Epithelial cell of esophagus (primary cell): ENCODE data around the gene ALDH7A1.

ENCODE experiments used
- DNase-seq: peaks from one replicate; pipeline ENCODE4 v3.0.0; 2010; ENCODE audit warnings: low read depth
- H3K4me3 ChIP-seq: 2 replicates; pipeline ENCODE4 v1.5.1; 2011; ENCODE audit warnings: mild to moderate bottlenecking, low read length, control low read depth
- CTCF ChIP-seq: IDR thresholded peaks from 2 replicates; pipeline ENCODE4 v1.5.1; 2011; ENCODE audit warnings: low read depth, mild to moderate bottlenecking, low read length, control low read depth, inconsistent platforms; ENCODE audit not compliant: insufficient read depth; ENCODE audit errors: missing control alignments

The ALDH7A1 gene

GRCh38 chr5:126595486-126596083 lies 566 bp upstream of the ALDH7A1 start:
- no peak for TF ChIP-seq CTCF
- DNase-seq, result no peak
- peak overlapping the region; percentile 88 for H3K4me3 ChIP-seq

GRCh38 chr5:126591549-126591948 lies 3.5 kb downstream of the ALDH7A1 start:
- TF ChIP-seq CTCF, result no peak
- no peak for DNase-seq
- no peak overlapping the region for H3K4me3 ChIP-seq

GRCh38 chr5:126589536-126590297 lies 5.3 kb downstream of the ALDH7A1 start:
- no peak for DNase-seq
- no peak for TF ChIP-seq CTCF
- H3K4me3 ChIP-seq, result no peak overlapping the region

- no peak for DNase-seq
- no peak for TF ChIP-seq CTCF
- H3K4me3 ChIP-seq, result no peak overlapping the region
Observed at GRCh38 chr5:126587551-126588390, 7.2 kb downstream of the ALDH7A1 start.

GRCh38 chr5:126583761-126584160 lies 11.3 kb downstream of the ALDH7A1 start:
- no peak overlapping the region for H3K4me3 ChIP-seq
- no peak for TF ChIP-seq CTCF
- DNase-seq, result no peak

- no peak for TF ChIP-seq CTCF
Observed at GRCh38 chr5:126579716-126580115, 15.3 kb downstream of the ALDH7A1 start.

More at GRCh38 chr5:126579716-126580115, 15.3 kb downstream of the ALDH7A1 start:
- H3K4me3 ChIP-seq, result no peak overlapping the region
- no peak for DNase-seq
